T-helper 9 cell (primary cell): Measurements from ENCODE around the gene RNF19B.
A peak's percentile ranks its signal among the peaks of the same experiment; 100 is the strongest.

Experiments
- DNase-seq: peaks from one replicate; pipeline ENCODE4 v3.0.0-alpha.2; 2020

RNF19B gene

GRCh38 chr1:32967888-32968568, 3.4 kb upstream of the RNF19B start:
- no peak for DNase-seq

GRCh38 chr1:32966900-32967299, 2.3 kb upstream of the RNF19B start:
- DNase-seq, result no peak

- DNase-seq, result no peak
These were observed 690 bp upstream of the RNF19B start for GRCh38 chr1:32965251-32965747.

GRCh38 chr1:32963746-32964460, 706 bp downstream of the RNF19B start:
- DNase-seq, result peak; percentile 58

- DNase-seq, result no peak
These were observed 2.2 kb downstream of the RNF19B start for GRCh38 chr1:32962248-32962896.

GRCh38 chr1:32960819-32961355, 3.7 kb downstream of the RNF19B start:
- DNase-seq, result no peak

GRCh38 chr1:32960342-32960741, 4.3 kb downstream of the RNF19B start:
- no peak for DNase-seq

- no peak for DNase-seq
These were observed 5.8 kb downstream of the RNF19B start for GRCh38 chr1:32958827-32959226.

- DNase-seq, result no peak
These were observed 7.6 kb downstream of the RNF19B start for GRCh38 chr1:32957017-32957416.

- DNase-seq, result no peak
These were observed 10.4 kb downstream of the RNF19B start for GRCh38 chr1:32954168-32954567.

GRCh38 chr1:32953495-32953894, 11.1 kb downstream of the RNF19B start:
- DNase-seq, result no peak

GRCh38 chr1:32949519-32949918, 15.1 kb downstream of the RNF19B start:
- DNase-seq, result no peak

- DNase-seq, result no peak
These were observed 15.7 kb downstream of the RNF19B start for GRCh38 chr1:32948905-32949304.

GRCh38 chr1:32948390-32948722, 16.3 kb downstream of the RNF19B start:
- DNase-seq, result no peak

GRCh38 chr1:32947669-32948389, 16.8 kb downstream of the RNF19B start:
- no peak for DNase-seq

- no peak for DNase-seq
These were observed 18.2 kb downstream of the RNF19B start for GRCh38 chr1:32946413-32946812.

- DNase-seq, result no peak
These were observed 20.4 kb downstream of the RNF19B start for GRCh38 chr1:32944180-32944579.

GRCh38 chr1:32939655-32940371, 24.8 kb downstream of the RNF19B start:
- DNase-seq, result no peak

- no peak for DNase-seq
These were observed 27.5 kb downstream of the RNF19B start for GRCh38 chr1:32937061-32937460.

GRCh38 chr1:32934535-32934934, 30.1 kb downstream of the RNF19B start:
- DNase-seq, result no peak

- no peak for DNase-seq
These were observed 30.8 kb downstream of the RNF19B start for GRCh38 chr1:32933742-32934322.

GRCh38 chr1:32931760-32932159, 32.8 kb downstream of the RNF19B start:
- DNase-seq, result no peak
